HCT116 (cell line): ENCODE measurements around the gene AIFM2.

ENCODE experiments used
- CTCF ChIP-seq, 3 experiments: fragments of 200-600 bp in 1 of 3; sonication (generic) in 1 of 3; IDR thresholded peaks in 2 of 3; conservative IDR thresholded peaks in 1 of 3; 2 replicates each; pipeline ENCODE4 v1.5.1; 2012 to 2017; ENCODE audit warnings: low read depth in 2 of 3, low read length in 2 of 3, antibody characterized with exemption in 1 of 3, borderline replicate concordance in 1 of 3, control low read depth in 1 of 3, mild to moderate bottlenecking in 1 of 3, mixed read lengths in 1 of 3, mixed run types in 1 of 3, moderate library complexity in 1 of 3; ENCODE audit not compliant: insufficient read depth in 1 of 3
- EZH2 ChIP-seq: fragments of 200-600 bp; sonication (generic); IDR thresholded peaks from 2 replicates; pipeline ENCODE4 v1.6.1; 2017; ENCODE audit warnings: antibody characterized with exemption, mixed run types
- POLR2A ChIP-seq: IDR thresholded peaks from 2 replicates; pipeline ENCODE4 v1.7.0; 2011; ENCODE audit warnings: borderline replicate concordance; ENCODE audit not compliant: insufficient read depth, insufficient read length; ENCODE audit errors: extremely low read depth
- POLR2AphosphoS5 ChIP-seq: IDR thresholded peaks from 2 replicates; pipeline ENCODE4 v1.6.1; 2011; ENCODE audit warnings: mild to moderate bottlenecking, low read depth, low read length, moderate library complexity
- REST ChIP-seq: IDR thresholded peaks from 2 replicates; pipeline ENCODE4 v1.6.1; 2012; ENCODE audit warnings: low read depth
- YY1 ChIP-seq: IDR thresholded peaks from 2 replicates; pipeline ENCODE4 v1.6.1; 2011; ENCODE audit warnings: low read length, low read depth, moderate library complexity, mild to moderate bottlenecking; ENCODE audit not compliant: insufficient replicate concordance; ENCODE audit errors: extremely low read depth
- ZFX ChIP-seq: fragments of 450-650 bp; IDR thresholded peaks from 2 replicates; pipeline ENCODE4 v1.6.1; 2017
- ZNF274 ChIP-seq: fragments of 200-500 bp; sonication (Bioruptor generic); IDR thresholded peaks from 2 replicates; pipeline ENCODE4 v1.6.1; 2014; ENCODE audit warnings: mild to moderate bottlenecking, low read depth, low read length, inconsistent platforms
- TF ChIP-seq, protein P1 (sequence below): IDR thresholded peaks from 2 replicates; pipeline ENCODE4 v1.6.1; 2012
- TF ChIP-seq, protein P2 (sequence below): IDR thresholded peaks from 2 replicates; pipeline ENCODE4 v1.6.1; 2012

DNA sequence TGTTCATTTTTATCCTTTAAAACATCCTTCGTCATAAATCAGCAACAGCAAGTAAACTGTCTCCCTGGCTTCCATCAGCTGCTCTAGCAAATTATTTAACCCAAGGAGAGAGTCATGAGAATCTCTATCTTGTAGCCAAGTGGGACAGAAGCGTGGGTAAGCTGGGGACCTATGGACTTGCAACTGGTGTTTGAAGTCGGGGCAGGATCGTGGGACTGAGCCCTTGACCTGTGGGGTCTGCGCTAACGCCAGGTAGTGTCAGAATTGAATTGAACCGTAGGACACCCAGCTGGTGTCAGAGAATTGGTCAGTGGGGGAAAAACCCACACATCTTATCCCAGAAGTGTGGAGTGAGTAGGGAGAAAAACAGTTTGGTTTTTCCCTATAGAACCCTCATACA, 13.4 kb downstream of the AIFM2 start:
- TF ChIP-seq POLR2AphosphoS5 = no peak
- no peak for TF ChIP-seq YY1
- no peak for TF ChIP-seq CTCF (IDR thresholded peaks at IDR 0.05 in 2 of 3, conservative IDR thresholded peaks at IDR 0.05 in 1 of 3; ENCODE audit: borderline replicate concordance in 1 of 3, insufficient read depth in 1 of 3, low read depth in 2 of 3, low read length in 2 of 3)
- TF ChIP-seq EZH2 = no peak
- TF ChIP-seq, protein P1, sequence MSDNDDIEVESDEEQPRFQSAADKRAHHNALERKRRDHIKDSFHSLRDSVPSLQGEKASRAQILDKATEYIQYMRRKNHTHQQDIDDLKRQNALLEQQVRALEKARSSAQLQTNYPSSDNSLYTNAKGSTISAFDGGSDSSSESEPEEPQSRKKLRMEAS = no peak
- no peak for TF ChIP-seq ZNF274
- no peak for TF ChIP-seq REST
- TF ChIP-seq ZFX = no peak
- TF ChIP-seq POLR2A = no peak
- TF ChIP-seq, protein P2, sequence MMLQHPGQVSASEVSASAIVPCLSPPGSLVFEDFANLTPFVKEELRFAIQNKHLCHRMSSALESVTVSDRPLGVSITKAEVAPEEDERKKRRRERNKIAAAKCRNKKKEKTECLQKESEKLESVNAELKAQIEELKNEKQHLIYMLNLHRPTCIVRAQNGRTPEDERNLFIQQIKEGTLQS = no peak
